Chondrocyte (in vitro differentiated cells): ENCODE data around the gene WDR7. TPM values are rescaled to one million over a fixed set of nuclear protein-coding genes. Genes with fewer than 3 reads are reported as not detected.

ENCODE experiments used
- DNase-seq: peaks from one replicate; pipeline ENCODE4 v3.0.0; 2021; ENCODE audit warnings: mixed read lengths, low spot score
- H3K27ac Mint-ChIP-seq: one replicate; pipeline ENCODE4 v1.8.0; 2021; ENCODE audit warnings: mild to moderate bottlenecking, moderate library complexity, mixed read lengths; ENCODE audit not compliant: unreplicated experiment
- H3K27me3 Mint-ChIP-seq: 2 replicates; pipeline ENCODE4 v1.8.0; 2021; ENCODE audit warnings: low read depth, mixed read lengths
- H3K36me3 Mint-ChIP-seq: 2 replicates; pipeline ENCODE4 v1.8.0; 2021; ENCODE audit warnings: low read depth, mixed read lengths
- H3K4me1 Mint-ChIP-seq: 2 replicates; pipeline ENCODE4 v1.8.0; 2021; ENCODE audit warnings: low read depth, mild to moderate bottlenecking, mixed read lengths
- H3K4me3 Mint-ChIP-seq: one replicate; pipeline ENCODE4 v1.8.0; 2021; ENCODE audit warnings: mild to moderate bottlenecking, moderate library complexity, mixed read lengths; ENCODE audit not compliant: unreplicated experiment
- H3K9me3 Mint-ChIP-seq: 2 replicates; pipeline ENCODE4 v1.8.0; 2021; ENCODE audit warnings: low read depth, mixed read lengths
- total RNA-seq: library from RNA; stranded (reverse); gene quantifications from 3 replicates; pipeline ENCODE4 v1.2.1, GENCODE V29; 2021
- TF ChIP-seq, protein P1 (sequence below): fragments of 200-600 bp; sonication (generic); IDR thresholded peaks from 2 replicates; pipeline ENCODE4 v1.5.0; 2021; ENCODE audit warnings: antibody characterized with exemption, mild to moderate bottlenecking, moderate library complexity

The WDR7 gene
- total RNA-seq, 1 donor from 2014 or later, result 14.9 TPM

DNA sequence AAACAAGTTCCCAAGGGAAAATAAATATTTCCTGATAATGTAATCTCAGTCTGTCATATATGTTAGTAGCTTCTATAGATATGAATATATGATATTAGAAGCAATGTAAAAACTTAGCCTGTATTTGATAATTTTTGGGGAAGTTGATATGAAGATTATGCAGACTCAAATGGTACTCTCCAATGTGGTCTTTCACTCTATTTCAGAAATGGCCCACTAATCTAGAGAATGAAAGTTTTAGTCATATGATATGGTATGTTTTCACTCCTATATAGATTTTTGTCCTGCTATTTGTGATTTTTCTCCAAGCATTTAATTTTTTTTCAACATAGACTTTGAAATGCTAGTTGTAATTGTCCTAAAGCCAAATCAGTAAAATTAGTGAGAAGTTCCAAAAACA is 259.1 kb downstream of the WDR7 start:
- Mint-ChIP-seq H3K27ac (no peak overlapping the region), H3K4me3 (no peak overlapping the region), H3K27me3 (no peaks in the 10 kb centered on the region), H3K4me1 (peaks cover 4% of the 10 kb centered on the region), H3K9me3 (no peaks in the 10 kb centered on the region), H3K36me3 (peaks cover 3% of the 10 kb centered on the region)
- TF ChIP-seq, protein P1, sequence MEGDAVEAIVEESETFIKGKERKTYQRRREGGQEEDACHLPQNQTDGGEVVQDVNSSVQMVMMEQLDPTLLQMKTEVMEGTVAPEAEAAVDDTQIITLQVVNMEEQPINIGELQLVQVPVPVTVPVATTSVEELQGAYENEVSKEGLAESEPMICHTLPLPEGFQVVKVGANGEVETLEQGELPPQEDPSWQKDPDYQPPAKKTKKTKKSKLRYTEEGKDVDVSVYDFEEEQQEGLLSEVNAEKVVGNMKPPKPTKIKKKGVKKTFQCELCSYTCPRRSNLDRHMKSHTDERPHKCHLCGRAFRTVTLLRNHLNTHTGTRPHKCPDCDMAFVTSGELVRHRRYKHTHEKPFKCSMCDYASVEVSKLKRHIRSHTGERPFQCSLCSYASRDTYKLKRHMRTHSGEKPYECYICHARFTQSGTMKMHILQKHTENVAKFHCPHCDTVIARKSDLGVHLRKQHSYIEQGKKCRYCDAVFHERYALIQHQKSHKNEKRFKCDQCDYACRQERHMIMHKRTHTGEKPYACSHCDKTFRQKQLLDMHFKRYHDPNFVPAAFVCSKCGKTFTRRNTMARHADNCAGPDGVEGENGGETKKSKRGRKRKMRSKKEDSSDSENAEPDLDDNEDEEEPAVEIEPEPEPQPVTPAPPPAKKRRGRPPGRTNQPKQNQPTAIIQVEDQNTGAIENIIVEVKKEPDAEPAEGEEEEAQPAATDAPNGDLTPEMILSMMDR, result no peak
- DNase-seq, result no peak

DNA sequence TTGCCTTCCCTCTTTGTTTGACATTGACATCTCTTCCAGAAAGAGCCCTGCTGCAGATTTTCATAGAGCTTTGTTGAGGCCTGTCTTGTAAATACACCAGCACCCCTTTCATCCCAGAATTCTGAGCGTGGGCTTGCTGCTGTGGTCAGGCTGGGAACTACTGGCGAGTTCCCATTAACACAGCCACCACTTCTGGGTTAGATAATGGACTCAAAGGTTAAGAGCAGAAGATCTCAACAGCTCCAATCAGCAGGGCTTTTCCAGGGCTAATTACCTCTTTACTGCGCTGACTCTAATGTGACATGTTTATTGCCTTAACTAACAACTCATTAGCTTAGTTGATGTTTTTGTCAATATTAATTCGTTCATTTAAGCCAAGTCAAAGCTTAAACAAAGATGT is 259.8 kb downstream of the WDR7 start:
- Mint-ChIP-seq H3K27me3 (no peaks in the 10 kb centered on the region), H3K36me3 (peaks cover 3% of the 10 kb centered on the region), H3K27ac (no peak overlapping the region), H3K4me3 (no peak overlapping the region), H3K9me3 (no peaks in the 10 kb centered on the region), H3K4me1 (peaks cover 4% of the 10 kb centered on the region)
- TF ChIP-seq, protein P1, result no peak
- DNase-seq, result no peak

DNA sequence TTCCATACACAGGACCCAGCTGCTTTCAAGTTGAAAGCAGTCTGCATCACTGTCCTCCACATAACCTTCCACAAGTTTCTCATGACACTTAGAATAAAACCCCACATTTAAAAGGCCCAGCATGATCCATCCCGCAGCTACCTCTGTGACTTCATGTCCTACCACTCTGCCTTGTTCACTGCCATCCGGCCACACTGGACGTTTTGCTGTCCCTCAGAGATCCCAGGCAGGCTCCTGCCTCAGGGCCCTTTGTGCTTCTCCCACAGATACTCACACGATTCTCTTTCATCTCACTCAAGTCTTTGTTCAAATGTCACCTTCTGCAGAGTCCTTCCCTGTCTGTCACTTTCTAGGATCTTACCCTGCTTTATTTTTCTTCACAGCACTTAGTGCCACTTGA is 262.8 kb downstream of the WDR7 start:
- Mint-ChIP-seq H3K36me3 (peaks cover 2% of the 10 kb centered on the region), H3K27ac (no peak overlapping the region), H3K27me3 (no peaks in the 10 kb centered on the region), H3K9me3 (no peaks in the 10 kb centered on the region), H3K4me3 (no peak overlapping the region), H3K4me1 (no peaks in the 10 kb centered on the region)
- TF ChIP-seq, protein P1, result no peak
- DNase-seq, result no peak

DNA sequence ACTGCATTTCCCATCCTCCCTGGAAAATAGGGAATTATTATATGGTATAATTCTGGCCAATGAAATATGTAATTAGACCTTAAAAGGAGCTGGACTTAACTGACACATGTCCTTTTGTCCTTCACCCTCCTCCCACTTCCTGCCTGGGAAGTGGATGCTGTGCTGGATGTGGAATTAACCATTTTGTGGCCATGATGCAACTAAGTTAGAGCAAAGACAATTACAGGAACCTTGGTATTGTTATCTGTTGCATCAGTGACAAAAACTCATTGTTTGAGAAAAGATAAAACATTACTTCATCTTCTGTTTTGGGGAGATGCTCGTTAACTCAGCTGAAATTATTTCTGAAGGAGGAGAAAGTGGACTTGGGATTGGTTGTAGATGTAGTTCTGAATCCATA is 268.0 kb downstream of the WDR7 start:
- Mint-ChIP-seq H3K9me3 (no peaks in the 10 kb centered on the region), H3K36me3 (no peaks in the 10 kb centered on the region), H3K4me3 (no peak overlapping the region), H3K27ac (no peak overlapping the region), H3K27me3 (no peaks in the 10 kb centered on the region), H3K4me1 (no peaks in the 10 kb centered on the region)
- DNase-seq, result no peak
- TF ChIP-seq, protein P1, result no peak

DNA sequence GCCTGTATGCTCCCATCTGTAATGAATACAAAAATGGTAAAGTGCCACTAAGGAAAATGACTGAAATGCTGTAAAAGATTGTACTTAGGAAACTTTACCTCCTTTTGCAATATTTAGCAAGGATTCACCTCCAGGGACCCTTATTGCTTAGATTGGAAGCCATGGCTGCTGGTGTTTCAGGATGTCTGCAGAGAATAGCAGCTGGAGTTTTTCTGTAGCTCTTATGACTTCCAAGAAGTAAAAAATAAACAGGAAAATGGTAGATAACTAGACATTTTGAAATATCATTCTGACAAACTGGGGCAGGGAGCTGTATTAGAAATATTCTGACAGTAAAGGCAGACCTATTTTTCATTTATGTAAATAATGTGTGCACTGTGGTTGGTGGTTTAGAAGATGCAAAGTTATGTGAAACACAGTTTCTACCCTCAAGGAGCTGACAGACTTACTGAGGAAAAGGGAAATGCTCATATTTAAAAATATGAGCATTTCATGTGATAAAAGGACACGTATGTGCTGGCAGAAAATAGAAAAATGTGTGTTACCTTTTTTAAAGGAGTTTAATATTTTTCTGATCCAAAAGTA is 270.8 kb downstream of the WDR7 start:
- Mint-ChIP-seq H3K9me3 (no peaks in the 10 kb centered on the region), H3K27me3 (no peaks in the 10 kb centered on the region), H3K36me3 (no peaks in the 10 kb centered on the region), H3K4me1 (no peaks in the 10 kb centered on the region), H3K27ac (no peak overlapping the region), H3K4me3 (no peak overlapping the region)
- TF ChIP-seq, protein P1, result no peak
- DNase-seq, result no peak
